Skeletal muscle tissue (tissue), 4 donors: ENCODE data around the gene BRD1. TPM values are rescaled to one million over a fixed set of nuclear protein-coding genes. Genes with fewer than 3 reads are reported as not detected.
A peak's percentile ranks its signal among the peaks of the same experiment; 100 is the strongest.

Experiments used
- H3K27ac ChIP-seq: one replicate; pipeline ENCODE4 v1.7.0; 2013; ENCODE audit warnings: mild to moderate bottlenecking, low read depth, low read length, inconsistent platforms
- H3K27me3 ChIP-seq, 3 donors: one replicate each; pipeline ENCODE4 v1.7.0; 2013; ENCODE audit warnings: low read length in 3 of 3; ENCODE audit not compliant: control insufficient read depth in 3 of 3, insufficient read depth in 3 of 3
- H3K36me3 ChIP-seq, 3 donors: one replicate each; pipeline ENCODE4 v1.7.0; 2013; ENCODE audit warnings: low read length in 3 of 3; ENCODE audit not compliant: control insufficient read depth in 3 of 3, insufficient read depth in 3 of 3
- H3K4me1 ChIP-seq, 3 donors: one replicate each; pipeline ENCODE4 v1.7.0; 2013; ENCODE audit warnings: low read length in 3 of 3, mild to moderate bottlenecking in 3 of 3; ENCODE audit not compliant: control insufficient read depth in 3 of 3, insufficient read depth in 3 of 3
- H3K4me3 ChIP-seq, 3 donors: one replicate each; pipeline ENCODE4 v1.7.0; 2013; ENCODE audit warnings: low read length in 3 of 3
- H3K9ac ChIP-seq, 3 donors: one replicate each; pipeline ENCODE4 v1.7.0; 2013; ENCODE audit warnings: low read length in 3 of 3, mild to moderate bottlenecking in 3 of 3, moderate library complexity in 2 of 3, low read depth in 1 of 3
- H3K9me3 ChIP-seq, 3 donors: one replicate each; pipeline ENCODE4 v1.7.0; 2013; ENCODE audit warnings: low read length in 3 of 3; ENCODE audit not compliant: control insufficient read depth in 3 of 3
- total RNA-seq: library from RNA; depleted of rRNA; stranded (reverse); fragments of >200 nt; gene quantifications from one replicate; pipeline ENCODE4 v1.2.3, GENCODE V29; 2014
- donor health status: Osteomylitis.

Gene BRD1
- total RNA-seq, 1 donor from 2014 or later: 27.1 TPM

DNA sequence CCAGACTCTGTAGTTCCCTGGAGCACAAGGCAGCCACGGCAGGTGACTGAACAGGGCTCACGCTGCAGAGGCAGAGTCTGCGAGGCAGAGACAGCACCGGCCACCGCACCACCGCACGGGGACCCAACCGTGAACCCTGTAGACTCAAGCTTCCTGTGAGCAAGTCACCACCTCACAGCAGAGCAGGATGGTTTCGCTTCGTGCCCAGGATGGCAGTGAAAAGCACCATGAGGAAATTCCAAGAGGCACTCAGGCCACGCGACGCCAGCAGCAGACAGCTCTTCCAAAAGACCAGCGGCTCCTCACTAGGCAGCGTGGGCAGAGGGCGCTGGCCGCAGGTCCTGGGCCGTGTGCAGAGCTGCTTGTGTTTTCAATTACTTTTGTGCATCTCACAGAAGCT lies 24.5 kb downstream of the BRD1 start:
- H3K36me3 ChIP-seq: peaks cover 15 to 23% (median 17%) of the 10 kb centered on the region in 3 donors

DNA sequence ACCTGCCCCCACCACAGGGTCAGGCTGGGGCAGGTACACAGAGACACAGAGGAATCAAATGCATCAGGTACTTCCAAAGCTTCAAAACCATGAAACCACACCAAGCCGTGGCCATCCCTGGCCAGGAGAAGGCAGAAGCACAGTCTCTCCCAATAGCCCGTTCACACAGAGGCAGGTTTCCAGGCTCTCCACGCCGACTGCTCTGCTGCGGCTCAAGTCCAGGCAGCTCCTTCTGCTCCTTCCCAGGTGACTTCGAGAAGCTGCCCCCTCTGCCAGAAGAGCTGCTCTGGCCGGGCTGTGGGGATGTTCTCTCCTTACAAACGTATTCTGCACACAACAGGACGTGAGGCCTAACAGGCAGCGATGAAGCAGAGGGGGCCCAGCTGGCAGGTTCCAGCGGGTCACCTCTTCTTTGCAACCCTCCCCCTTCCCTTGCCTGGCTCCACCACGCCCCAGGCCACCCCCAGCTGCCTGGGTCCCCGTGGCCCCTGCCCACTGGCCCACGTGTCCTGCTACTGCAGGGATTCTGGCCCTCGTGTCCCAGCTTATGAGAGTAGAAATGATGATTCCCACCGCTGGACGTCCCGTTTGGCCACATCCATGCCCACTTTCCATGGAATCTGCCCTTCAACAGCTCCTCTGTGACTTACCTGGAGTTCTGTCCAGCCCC lies 26.1 kb downstream of the BRD1 start:
- no peaks in the 10 kb centered on the region for H3K9me3 ChIP-seq
- peaks cover 14 to 25% (median 24%) of the 10 kb centered on the region in 3 donors for H3K4me1 ChIP-seq
- no peak overlapping the region for H3K4me3 ChIP-seq
- H3K27ac ChIP-seq: no peak overlapping the region
- H3K36me3 ChIP-seq: peaks cover 31 to 38% (median 32%) of the 10 kb centered on the region in 3 donors
- no peak overlapping the region for H3K9ac ChIP-seq
- no peaks in the 10 kb centered on the region for H3K27me3 ChIP-seq

More for the DNA sequence above, 24.5 kb downstream of the BRD1 start:
- Histone ChIP-seq H3K27me3 (no peaks in the 10 kb centered on the region), H3K27ac (no peak overlapping the region), H3K9ac (no peak overlapping the region), H3K4me3 (no peak overlapping the region), H3K4me1 (peaks cover 14 to 27% (median 26%) of the 10 kb centered on the region in 3 donors), H3K9me3 (no peaks in the 10 kb centered on the region)

DNA sequence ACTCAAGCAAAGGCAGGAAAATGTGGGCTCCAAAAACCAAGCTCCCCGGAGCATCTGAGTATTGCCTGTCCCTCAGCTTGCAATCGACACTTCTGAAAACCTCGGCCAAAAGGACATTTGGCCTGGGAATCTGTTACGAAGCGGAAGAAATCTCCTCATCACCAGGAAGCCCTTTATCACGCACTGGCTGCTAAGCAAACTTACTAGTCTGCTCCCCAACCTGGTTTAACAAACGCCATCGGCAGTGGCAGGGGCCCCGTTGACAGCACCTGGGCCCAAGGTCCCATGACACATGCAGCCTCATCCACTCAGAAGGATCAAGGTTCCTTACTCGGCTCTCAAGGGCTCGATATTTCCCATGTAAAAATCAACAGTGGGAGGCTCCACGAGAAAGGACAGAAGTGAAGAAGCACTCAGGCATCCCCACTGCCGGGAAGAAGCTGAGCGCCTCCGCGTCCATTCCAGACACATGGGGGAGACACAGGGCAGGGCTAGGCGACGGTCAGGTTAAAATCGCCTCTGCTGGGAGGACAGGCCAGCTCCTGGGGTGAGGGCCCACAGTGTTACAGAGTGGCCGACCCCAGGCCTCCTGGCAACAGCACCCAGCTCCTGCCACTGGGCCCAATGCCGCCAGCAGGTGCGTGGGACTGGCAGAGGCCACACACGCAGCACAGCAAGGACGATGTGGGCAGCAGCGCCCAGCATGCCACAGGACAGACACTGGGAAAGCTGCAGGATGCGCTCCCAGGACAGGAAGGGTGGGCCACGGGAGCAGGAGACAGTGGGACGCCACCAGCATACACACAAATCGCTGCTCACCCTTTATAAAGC lies 27.1 kb downstream of the BRD1 start:
- H3K27ac ChIP-seq: no peak overlapping the region
- peak overlapping the region in 1 of 3 donors; percentile 25 for H3K9ac ChIP-seq
- no peaks in the 10 kb centered on the region for H3K27me3 ChIP-seq
- no peaks in the 10 kb centered on the region for H3K9me3 ChIP-seq
- peaks cover 14 to 25% (median 24%) of the 10 kb centered on the region in 3 donors for H3K4me1 ChIP-seq
- H3K4me3 ChIP-seq: no peak overlapping the region
- peaks cover 34 to 42% (median 34%) of the 10 kb centered on the region in 3 donors for H3K36me3 ChIP-seq

DNA sequence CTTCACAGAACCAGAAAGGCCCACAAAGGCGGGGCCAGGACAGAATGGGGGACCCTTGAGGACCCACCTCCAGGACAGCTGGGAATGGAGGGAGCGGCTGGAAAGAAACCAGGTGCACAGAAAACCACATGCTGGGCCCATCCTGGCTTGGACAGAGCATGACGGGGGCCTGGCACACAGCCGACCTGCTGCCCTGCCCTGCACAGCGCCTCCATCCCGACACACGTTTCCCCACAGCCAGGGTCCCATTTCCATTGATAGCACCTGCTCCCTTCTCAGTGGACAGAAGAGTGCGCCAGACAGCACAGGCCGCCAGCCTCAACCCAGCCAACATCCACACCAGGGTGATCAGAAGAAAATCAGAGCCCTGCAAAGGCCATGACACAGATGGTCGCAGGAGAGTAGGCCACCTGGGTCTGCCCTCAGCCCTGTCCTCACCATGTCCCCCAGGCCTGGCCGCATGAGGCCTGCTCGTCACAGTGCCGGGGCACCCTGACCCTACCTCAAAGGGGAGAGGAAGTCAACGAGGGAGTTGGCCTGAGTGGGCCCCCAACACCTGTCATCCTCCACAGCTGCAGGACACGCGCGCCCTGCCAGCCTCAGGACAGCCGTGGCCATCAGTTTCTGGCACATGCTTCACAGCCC lies 28.1 kb downstream of the BRD1 start:
- H3K27me3 ChIP-seq: no peaks in the 10 kb centered on the region
- no peak overlapping the region for H3K27ac ChIP-seq
- H3K4me1 ChIP-seq: peaks cover 11 to 24% (median 20%) of the 10 kb centered on the region in 3 donors
- peaks cover 37 to 49% (median 39%) of the 10 kb centered on the region in 3 donors for H3K36me3 ChIP-seq
- H3K4me3 ChIP-seq: no peak overlapping the region
- H3K9me3 ChIP-seq: no peaks in the 10 kb centered on the region
- no peak overlapping the region for H3K9ac ChIP-seq

DNA sequence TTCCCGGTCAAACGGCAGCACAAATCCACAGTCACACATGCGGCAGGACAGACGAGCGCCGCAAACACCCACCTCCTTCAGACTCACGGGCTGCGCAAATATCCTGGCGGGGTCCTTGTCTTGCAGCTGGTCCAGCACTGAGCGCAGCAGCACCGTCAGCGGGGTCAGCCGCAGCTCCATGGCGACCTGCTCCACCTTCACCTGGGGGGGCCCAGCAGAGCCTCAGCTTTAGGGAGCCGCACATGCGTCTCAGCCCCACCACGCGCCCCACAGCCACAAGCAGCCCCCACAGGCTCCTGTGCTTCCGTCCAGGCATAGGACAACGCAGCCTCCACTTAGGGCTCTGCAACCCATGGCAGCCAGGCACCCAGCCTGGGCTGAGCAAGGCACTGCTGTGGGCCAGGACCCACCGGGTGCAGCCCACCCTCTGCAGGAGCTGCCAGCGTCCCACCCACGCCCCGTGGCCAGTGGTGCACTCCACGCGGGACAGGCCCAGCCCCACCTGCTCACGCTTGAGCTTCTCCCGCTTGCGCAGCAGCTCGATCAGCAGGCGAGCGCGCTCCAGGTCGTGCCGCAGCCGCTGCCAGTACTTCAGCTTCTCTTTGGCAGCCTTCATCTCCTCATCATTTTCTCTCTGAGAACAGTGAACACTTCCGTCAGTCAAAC lies 29.1 kb downstream of the BRD1 start:
- H3K27me3 ChIP-seq: no peaks in the 10 kb centered on the region
- H3K36me3 ChIP-seq: peaks cover 42 to 53% (median 48%) of the 10 kb centered on the region in 3 donors
- H3K4me1 ChIP-seq: peaks cover 11 to 24% (median 20%) of the 10 kb centered on the region in 3 donors
- H3K27ac ChIP-seq: no peak overlapping the region
- H3K9me3 ChIP-seq: no peaks in the 10 kb centered on the region
- no peak overlapping the region for H3K4me3 ChIP-seq
- no peak overlapping the region for H3K9ac ChIP-seq

DNA sequence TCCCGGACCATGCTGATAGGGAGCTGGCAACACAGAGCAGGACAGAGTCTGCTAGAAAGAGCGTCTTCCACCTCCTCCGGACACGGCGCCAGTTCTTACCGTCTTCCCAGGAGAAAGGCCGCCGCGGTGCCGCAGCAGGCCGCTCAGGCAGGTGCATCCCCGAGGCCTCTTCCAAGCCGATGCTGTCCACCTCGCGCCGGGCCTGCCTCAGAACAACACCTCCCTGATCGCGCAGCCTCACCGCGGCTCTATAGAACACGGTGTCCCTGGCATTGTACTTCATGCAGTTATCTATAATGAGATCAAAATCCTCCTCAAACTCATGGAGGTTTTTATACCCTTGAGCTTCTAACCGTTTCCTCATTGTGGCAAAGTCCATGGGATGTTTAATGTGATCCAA lies 30.0 kb downstream of the BRD1 start:
- H3K27ac ChIP-seq: no peak overlapping the region
- no peak overlapping the region for H3K9ac ChIP-seq
- no peaks in the 10 kb centered on the region for H3K27me3 ChIP-seq
- peaks cover 18 to 31% (median 27%) of the 10 kb centered on the region in 3 donors for H3K4me1 ChIP-seq
- peaks cover 45 to 55% (median 51%) of the 10 kb centered on the region in 3 donors for H3K36me3 ChIP-seq
- H3K9me3 ChIP-seq: no peaks in the 10 kb centered on the region
- H3K4me3 ChIP-seq: no peak overlapping the region

DNA sequence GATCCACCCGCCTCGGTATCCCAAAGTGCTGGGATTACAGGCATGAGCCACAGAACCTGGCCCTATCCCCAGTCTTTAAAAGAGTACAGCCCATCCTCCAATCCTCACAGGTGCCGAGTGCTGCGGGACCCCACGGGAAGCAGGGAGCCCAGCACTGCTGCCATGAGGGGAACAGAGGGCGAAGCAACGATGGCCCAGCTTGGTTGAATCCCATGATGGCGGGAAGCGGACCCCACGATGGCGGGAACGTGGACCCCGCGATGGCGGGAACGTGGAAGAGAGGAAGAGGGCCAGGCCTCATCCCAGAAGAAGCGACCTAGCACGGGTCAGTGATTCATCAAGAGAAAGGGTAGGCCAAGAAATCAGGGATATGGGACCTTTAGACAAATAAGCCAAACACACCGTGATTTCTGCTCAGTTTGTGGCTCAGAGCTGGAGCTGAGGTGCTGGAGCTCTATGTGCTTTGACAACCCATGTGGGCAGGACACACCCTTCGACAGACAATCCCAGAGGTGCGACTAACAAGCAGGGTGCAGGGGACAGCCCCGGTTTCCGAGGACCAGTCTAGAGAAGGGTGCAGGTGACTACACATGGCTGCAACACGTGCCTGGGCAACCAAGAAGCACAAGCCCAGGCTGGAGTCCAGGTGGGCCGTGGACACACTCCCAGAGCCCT lies 30.9 kb downstream of the BRD1 start:
- Histone ChIP-seq H3K36me3 (peaks cover 46 to 60% (median 60%) of the 10 kb centered on the region in 3 donors), H3K4me1 (peaks cover 27 to 40% (median 36%) of the 10 kb centered on the region in 3 donors), H3K4me3 (no peak overlapping the region), H3K27ac (no peak overlapping the region), H3K27me3 (no peaks in the 10 kb centered on the region), H3K9ac (no peak overlapping the region), H3K9me3 (no peaks in the 10 kb centered on the region)

DNA sequence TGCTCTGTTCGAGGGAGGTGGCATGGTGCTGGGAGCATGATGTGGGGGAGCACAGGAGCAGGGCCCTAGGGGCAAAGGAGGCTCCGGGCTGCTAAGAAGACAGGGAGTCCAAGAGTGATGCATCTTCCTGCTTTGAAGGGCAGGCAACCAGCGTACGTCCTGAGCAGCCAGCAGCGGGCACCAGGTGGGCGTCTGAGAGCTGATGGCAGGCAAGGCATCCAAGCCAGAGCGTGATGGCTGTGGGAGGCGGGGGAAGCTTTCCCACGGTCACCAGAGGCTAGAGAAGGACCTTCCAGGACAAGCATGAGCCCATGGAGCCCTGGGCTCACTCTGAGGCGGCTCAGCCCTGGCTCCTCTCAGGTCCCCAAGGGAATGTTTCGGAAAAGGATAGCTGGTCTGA lies 32.2 kb downstream of the BRD1 start:
- H3K27me3 ChIP-seq: no peaks in the 10 kb centered on the region
- H3K9ac ChIP-seq: no peak overlapping the region
- peaks cover 31 to 40% (median 39%) of the 10 kb centered on the region in 3 donors for H3K4me1 ChIP-seq
- no peak overlapping the region for H3K4me3 ChIP-seq
- H3K9me3 ChIP-seq: no peaks in the 10 kb centered on the region
- no peak overlapping the region for H3K27ac ChIP-seq
- peaks cover 46 to 62% (median 59%) of the 10 kb centered on the region in 3 donors for H3K36me3 ChIP-seq

DNA sequence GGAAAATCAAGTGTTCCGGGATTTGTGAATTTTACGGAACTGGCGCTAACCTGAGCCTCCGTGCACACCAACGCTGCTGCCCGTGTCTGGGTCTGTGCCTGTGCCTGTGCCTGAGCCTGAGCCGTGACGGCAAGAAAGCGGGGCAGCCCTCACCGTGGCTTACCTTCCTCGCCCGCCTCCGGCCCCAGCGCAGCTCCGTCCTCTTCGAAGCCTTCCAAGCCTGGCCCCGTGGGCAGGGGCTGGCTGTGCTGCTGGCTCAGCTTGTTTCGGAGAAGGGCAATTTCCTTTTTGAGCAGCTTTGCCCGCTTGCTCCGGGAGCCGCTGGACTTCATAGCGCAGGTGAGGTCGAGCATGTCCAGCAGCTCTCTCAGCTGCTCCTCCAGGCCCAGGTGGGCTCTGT lies 33.8 kb downstream of the BRD1 start:
- no peaks in the 10 kb centered on the region for H3K27me3 ChIP-seq
- H3K9me3 ChIP-seq: no peaks in the 10 kb centered on the region
- peaks cover 48 to 60% (median 59%) of the 10 kb centered on the region in 3 donors for H3K36me3 ChIP-seq
- H3K9ac ChIP-seq: no peak overlapping the region
- H3K4me1 ChIP-seq: peaks cover 44 to 45% (median 45%) of the 10 kb centered on the region in 3 donors
- no peak overlapping the region for H3K4me3 ChIP-seq
- H3K27ac ChIP-seq: no peak overlapping the region
